Smooth muscle cell (in vitro differentiated cells): Measurements from ENCODE around the gene SATB2. TPM values are rescaled to one million over a fixed set of nuclear protein-coding genes. Genes with fewer than 3 reads are reported as not detected.

Experiments
- DNase-seq: peaks from one replicate; lab custom pipeline; 2025; ENCODE audit not compliant: unreplicated experiment; lab: John Stamatoyannopoulos, UW
- H2AFZ ChIP-seq: fragments of 200-600 bp; sonication (generic); 2 replicates; pipeline ENCODE4 v1.6.0; 2016; ENCODE audit warnings: antibody characterized with exemption, low read depth, mild to moderate bottlenecking
- H3F3A ChIP-seq: fragments of 200-600 bp; sonication (generic); 2 replicates; pipeline ENCODE4 v1.6.0; 2017; ENCODE audit warnings: antibody characterized with exemption, low read depth
- H3K27ac ChIP-seq: fragments of 200-600 bp; sonication (generic); 2 replicates; pipeline ENCODE4 v1.5.1; 2016; ENCODE audit warnings: low read depth, mild to moderate bottlenecking
- H3K27me3 ChIP-seq: fragments of 200-600 bp; sonication (generic); 2 replicates; pipeline ENCODE4 v1.6.1; 2016; ENCODE audit warnings: low read depth, mild to moderate bottlenecking
- H3K36me3 ChIP-seq: fragments of 200-600 bp; sonication (generic); 2 replicates; pipeline ENCODE4 v1.5.1; 2016; ENCODE audit warnings: low read depth
- H3K4me1 ChIP-seq: fragments of 200-600 bp; sonication (generic); 2 replicates; pipeline ENCODE4 v1.5.1; 2016; ENCODE audit warnings: low read depth
- H3K4me2 ChIP-seq: fragments of 200-600 bp; sonication (generic); 2 replicates; pipeline ENCODE4 v1.6.0; 2016; ENCODE audit warnings: mild to moderate bottlenecking
- H3K4me3 ChIP-seq: fragments of 200-600 bp; sonication (generic); 2 replicates; pipeline ENCODE4 v1.5.1; 2016; ENCODE audit warnings: mild to moderate bottlenecking
- H3K79me2 ChIP-seq: fragments of 200-600 bp; sonication (generic); 2 replicates; pipeline ENCODE4 v1.6.0; 2016; ENCODE audit warnings: low read depth, mild to moderate bottlenecking
- H3K9ac ChIP-seq: fragments of 200-600 bp; sonication (generic); 2 replicates; pipeline ENCODE4 v1.6.0; 2016; ENCODE audit warnings: low read depth
- H3K9me3 ChIP-seq: fragments of 200-600 bp; sonication (generic); replicated peaks from 2 replicates; pipeline ENCODE4 v1.5.1; 2016; ENCODE audit warnings: low read depth
- H4K20me1 ChIP-seq: fragments of 200-600 bp; sonication (generic); 2 replicates; pipeline ENCODE4 v1.6.0; 2016; ENCODE audit warnings: low read depth
- CTCF ChIP-seq: fragments of 200-600 bp; sonication (generic); IDR thresholded peaks from 2 replicates; pipeline ENCODE4 v1.5.1; 2017; ENCODE audit warnings: borderline replicate concordance, mild to moderate bottlenecking, antibody characterized with exemption; ENCODE audit not compliant: insufficient read depth, poor library complexity, severe bottlenecking
- WGBS: methylation state at CpG from one replicate; pipeline ENCODE4 v1.1.7; 2016; ENCODE audit warnings: low lambda C conversion rate; 5-methylcytosine and 5-hydroxymethylcytosine counted together
- polyA plus RNA-seq: library from polyadenylated mRNA; unstranded; fragments of >200 nt; fragmentation: Nextera tagmentation; extraction: Ambion mirVana; gene quantifications from 2 replicates; pipeline ENCODE4 v1.2.1, GENCODE V29; 2016
- total RNA-seq: library from RNA; depleted of rRNA; stranded (reverse); fragments of >200 nt; gene quantifications from 2 replicates; pipeline ENCODE4 v1.2.3, GENCODE V29; 2014

The SATB2 gene
- total and polyA plus RNA-seq, 2 experiments from 2014 or later: 0.73 to 12.5 TPM

- Histone ChIP-seq H3F3A (no peaks in the 10 kb centered on the region), H4K20me1 (no peaks in the 10 kb centered on the region), H3K79me2 (no peaks in the 10 kb centered on the region), H3K27ac (no peak overlapping the region), H3K4me2 (no peak overlapping the region), H3K36me3 (no peaks in the 10 kb centered on the region), H3K9me3 (no peaks in the 10 kb centered on the region), H3K27me3 (peaks cover 43% of the 10 kb centered on the region), H3K4me3 (no peak overlapping the region), H3K4me1 (no peaks in the 10 kb centered on the region), H2AFZ (no peak overlapping the region), H3K9ac (no peak overlapping the region)
- 94% methylated on average over 1 of the region's 1 CpG for WGBS
- no peak for DNase-seq
- no peak for TF ChIP-seq CTCF
Measured at GRCh38 chr2:199449455-199449854, 8.3 kb downstream of the SATB2 start.

GRCh38 chr2:199446996-199447576 is 10.7 kb downstream of the SATB2 start:
- H3K4me3 ChIP-seq: no peak overlapping the region
- H3K36me3 ChIP-seq: no peaks in the 10 kb centered on the region
- no peak for DNase-seq
- H3K79me2 ChIP-seq: no peaks in the 10 kb centered on the region
- H3K4me2 ChIP-seq: no peak overlapping the region
- 87% methylated on average over 10 of the region's 10 CpGs for WGBS
- no peak for TF ChIP-seq CTCF
- H2AFZ ChIP-seq: no peak overlapping the region
- H3K9ac ChIP-seq: no peak overlapping the region
- H3K27me3 ChIP-seq: peaks cover 34% of the 10 kb centered on the region
- H3K4me1 ChIP-seq: no peaks in the 10 kb centered on the region
- H3K27ac ChIP-seq: no peak overlapping the region
- H4K20me1 ChIP-seq: no peaks in the 10 kb centered on the region
- no peaks in the 10 kb centered on the region for H3K9me3 ChIP-seq
- H3F3A ChIP-seq: no peaks in the 10 kb centered on the region

- peaks cover 14% of the 10 kb centered on the region for H3K27me3 ChIP-seq
- no peaks in the 10 kb centered on the region for H3K9me3 ChIP-seq
- 73% methylated on average over 4 of the region's 4 CpGs for WGBS
- no peak overlapping the region for H2AFZ ChIP-seq
- no peaks in the 10 kb centered on the region for H4K20me1 ChIP-seq
- DNase-seq: no peak
- no peaks in the 10 kb centered on the region for H3K4me1 ChIP-seq
- no peak overlapping the region for H3K4me2 ChIP-seq
- no peak overlapping the region for H3K9ac ChIP-seq
- H3K36me3 ChIP-seq: no peaks in the 10 kb centered on the region
- H3F3A ChIP-seq: no peaks in the 10 kb centered on the region
- H3K4me3 ChIP-seq: no peak overlapping the region
- no peak for TF ChIP-seq CTCF
- no peak overlapping the region for H3K27ac ChIP-seq
- H3K79me2 ChIP-seq: no peaks in the 10 kb centered on the region
Measured at GRCh38 chr2:199444749-199445148, 13.0 kb downstream of the SATB2 start.

GRCh38 chr2:199443589-199444130 is 14.1 kb downstream of the SATB2 start:
- H4K20me1 ChIP-seq: no peaks in the 10 kb centered on the region
- 60% methylated on average over 3 of the region's 3 CpGs for WGBS
- H3K36me3 ChIP-seq: no peaks in the 10 kb centered on the region
- no peak overlapping the region for H2AFZ ChIP-seq
- no peaks in the 10 kb centered on the region for H3K9me3 ChIP-seq
- TF ChIP-seq CTCF: no peak
- H3K9ac ChIP-seq: no peak overlapping the region
- no peak overlapping the region for H3K4me3 ChIP-seq
- no peaks in the 10 kb centered on the region for H3F3A ChIP-seq
- peaks cover 5% of the 10 kb centered on the region for H3K27me3 ChIP-seq
- no peak overlapping the region for H3K4me2 ChIP-seq
- H3K4me1 ChIP-seq: no peaks in the 10 kb centered on the region
- H3K27ac ChIP-seq: no peak overlapping the region
- H3K79me2 ChIP-seq: no peaks in the 10 kb centered on the region
- no peak for DNase-seq
